ENCODE results near the gene USPL1.

DNA sequence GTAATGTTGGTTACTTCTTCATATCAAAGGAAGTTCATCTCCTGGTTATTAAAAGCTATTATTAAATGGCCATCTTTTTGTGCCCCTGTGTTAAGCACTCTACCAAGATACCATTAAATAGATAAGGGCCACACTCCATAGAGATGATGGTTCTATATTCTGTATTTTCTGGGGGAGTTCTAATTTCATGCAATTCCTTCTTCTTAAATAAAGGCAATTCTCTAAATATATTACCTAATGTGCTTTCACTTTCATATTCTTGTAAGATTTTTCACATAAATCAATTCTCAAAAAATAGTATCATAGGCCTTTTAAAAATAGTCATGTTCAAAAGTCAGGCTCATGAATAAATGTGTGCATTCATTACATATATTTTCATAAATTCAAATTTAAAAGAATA lies 47.0 kb upstream of the USPL1 start:
- TF ChIP-seq POLR2A (IDR thresholded peaks at IDR 0.05; ENCODE audit: extremely low read depth, insufficient read length), result no peak
- no peak for TF ChIP-seq MYC (IDR thresholded peaks at IDR 0.05; ENCODE audit: low read depth, low read length)
- TF ChIP-seq, protein P1, sequence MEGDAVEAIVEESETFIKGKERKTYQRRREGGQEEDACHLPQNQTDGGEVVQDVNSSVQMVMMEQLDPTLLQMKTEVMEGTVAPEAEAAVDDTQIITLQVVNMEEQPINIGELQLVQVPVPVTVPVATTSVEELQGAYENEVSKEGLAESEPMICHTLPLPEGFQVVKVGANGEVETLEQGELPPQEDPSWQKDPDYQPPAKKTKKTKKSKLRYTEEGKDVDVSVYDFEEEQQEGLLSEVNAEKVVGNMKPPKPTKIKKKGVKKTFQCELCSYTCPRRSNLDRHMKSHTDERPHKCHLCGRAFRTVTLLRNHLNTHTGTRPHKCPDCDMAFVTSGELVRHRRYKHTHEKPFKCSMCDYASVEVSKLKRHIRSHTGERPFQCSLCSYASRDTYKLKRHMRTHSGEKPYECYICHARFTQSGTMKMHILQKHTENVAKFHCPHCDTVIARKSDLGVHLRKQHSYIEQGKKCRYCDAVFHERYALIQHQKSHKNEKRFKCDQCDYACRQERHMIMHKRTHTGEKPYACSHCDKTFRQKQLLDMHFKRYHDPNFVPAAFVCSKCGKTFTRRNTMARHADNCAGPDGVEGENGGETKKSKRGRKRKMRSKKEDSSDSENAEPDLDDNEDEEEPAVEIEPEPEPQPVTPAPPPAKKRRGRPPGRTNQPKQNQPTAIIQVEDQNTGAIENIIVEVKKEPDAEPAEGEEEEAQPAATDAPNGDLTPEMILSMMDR (IDR thresholded peaks at IDR 0.05; ENCODE audit: low read depth, low read length), result no peak
